Ovary (tissue), 9 donors: ENCODE data around the gene CABP2. TPM values are rescaled to one million over a fixed set of nuclear protein-coding genes. Genes with fewer than 3 reads are reported as not detected.
A peak's percentile ranks its signal among the peaks of the same experiment; 100 is the strongest.

Experiments
- DNase-seq, 5 donors: peaks; one replicate each; pipeline ENCODE4 v3.0.0-alpha.2; 2019 to 2020
- H3K27ac ChIP-seq, 2 donors: fragments of 200-600 bp; one replicate each; pipeline versions ENCODE4 v1.5.1 to v1.8.0; 2019 to 2022
- H3K27me3 ChIP-seq: fragments of 200-600 bp; one replicate; pipeline ENCODE4 v1.8.0; 2022
- H3K36me3 ChIP-seq: fragments of 200-600 bp; sonication (generic); one replicate; pipeline ENCODE4 v1.5.1; 2019
- H3K4me1 ChIP-seq: one replicate; pipeline ENCODE4 v1.8.1; 2013; ENCODE audit warnings: mild to moderate bottlenecking, moderate library complexity; ENCODE audit not compliant: insufficient read depth
- H3K4me3 ChIP-seq: fragments of 200-600 bp; sonication (generic); one replicate; pipeline ENCODE4 v1.5.1; 2017
- H3K9me3 ChIP-seq, 2 donors: fragments of 200-600 bp in 1 of 2; sonication (generic) in 1 of 2; one replicate each; pipeline versions ENCODE4 v1.5.1 to v1.8.1; 2013 to 2019; ENCODE audit warnings: mild to moderate bottlenecking in 1 of 2, moderate library complexity in 1 of 2
- EP300 ChIP-seq: sonication (generic); formaldehyde crosslinking; IDR thresholded peaks from one replicate; pipeline ENCODE4 v1.6.1; 2017; ENCODE audit warnings: antibody characterized with exemption
- POLR2A ChIP-seq: fragments of 450-650 bp; IDR thresholded peaks from one replicate; pipeline ENCODE4 v1.6.1; 2017; ENCODE audit warnings: antibody characterized with exemption, mild to moderate bottlenecking, moderate library complexity
- WGBS, 3 donors: extraction: QIAGEN DNeasy Blood & Tissue Kit in 1 of 3; methylation state at CpG; one replicate each; pipeline versions ENCODE4 v1.1.5 to v1.1.7; 2013 to 2017; 5-methylcytosine and 5-hydroxymethylcytosine counted together
- intact Hi-C, 4 donors: fragments of 100-400 bp; cut with DNase I; formaldehyde crosslinking; loops; one replicate each; pipeline versions ENCODE4 v1.11.0 to v1.15.1; 2022 to 2023
- polyA plus RNA-seq, 2 donors: library from polyadenylated mRNA; stranded (reverse); fragments of 200-250 nt in 1 of 2; fragments of 350-450 nt in 1 of 2; fragmentation: Illumina TruSeq in 1 of 2; extraction: RNeasy Lipid Tissue Mini Kit (QIAGEN cat#74804) in 1 of 2; gene quantifications; one replicate each; pipeline ENCODE4 v1.2.3, GENCODE V29; 2013 to 2014
- total RNA-seq, 7 donors: library from RNA; depleted of rRNA in 2 of 7; stranded (reverse); fragments of >200 nt in 2 of 7; fragmentation: NEBNext Ultra II Directional in 3 of 7; extraction: Animal tissue kit (Norgen Biotek cat#: 25700) in 3 of 7; gene quantifications; one replicate each; pipeline versions ENCODE4 v1.1.0 to v1.2.4, GENCODE V29; 2016 to 2023
- TF ChIP-seq, protein P1 (sequence below), 3 donors: fragments of 450-650 bp in 2 of 3; fragments of 200-600 bp in 1 of 3; IDR thresholded peaks; one replicate each; pipeline versions ENCODE4 v1.5.1 to v1.8.0; 2016 to 2022; ENCODE audit warnings: antibody characterized with exemption in 3 of 3, mild to moderate bottlenecking in 1 of 3
- donor health status: DM: no; HTN: no; CAD: no; lungs with moderate emphysema.
- donor health status: DM: no; HTN: no; CAD: no.
- donor health status: Bipolar disorder and iron deficiency.
- donor health status: DM: yes; HTN: yes; CAD: no.
- donor health status: DM: no; HTN: no; CAD: no.
- donor health status: DM: yes; HTN: yes; CAD: no.

CABP2 gene
- total and polyA plus RNA-seq, 9 donors = not detected

DNA sequence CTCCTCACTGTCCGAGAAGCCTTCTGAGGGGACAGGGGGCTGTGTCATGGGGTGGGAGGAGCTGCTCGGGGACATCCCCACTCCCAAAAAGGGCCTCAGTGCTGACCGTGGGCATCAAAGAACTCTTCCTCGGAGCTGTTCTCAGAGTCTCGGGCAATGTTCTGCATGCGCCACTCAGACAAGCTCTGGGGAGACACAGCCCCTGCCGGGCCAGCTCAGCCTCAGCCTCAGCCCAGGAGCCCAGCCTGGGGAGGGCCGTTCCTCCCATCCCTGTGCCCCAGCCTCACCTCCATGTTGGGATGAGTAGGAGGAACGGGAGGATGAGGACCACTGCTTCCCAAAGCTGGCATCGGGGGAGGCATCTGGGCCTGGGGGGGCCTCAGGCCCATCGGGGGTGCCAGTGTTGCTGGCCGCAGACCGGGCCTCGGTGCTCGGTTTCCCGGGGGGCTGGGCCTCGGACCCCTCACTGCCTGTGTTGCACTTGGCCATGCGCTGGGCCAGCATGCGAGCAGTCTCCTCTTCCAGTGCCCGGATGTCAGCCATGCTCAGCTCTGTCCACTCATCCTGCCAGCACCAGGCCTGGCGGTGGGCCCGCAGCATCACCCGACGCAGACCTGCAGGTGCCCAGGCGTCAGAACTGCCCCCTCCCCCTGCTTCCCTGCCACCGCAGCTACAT lies 23.3 kb downstream of the CABP2 start:
- no peak overlapping the region for H3K27ac ChIP-seq
- no peaks in the 10 kb centered on the region for H3K36me3 ChIP-seq
- no peaks in the 10 kb centered on the region for H3K9me3 ChIP-seq
- H3K27me3 ChIP-seq = no peaks in the 10 kb centered on the region
- 93 to 96% (median 94%) methylated on average over 23 to 26 of the region's 26 CpGs for WGBS, 3 donors
- peak in 1 of 5 donors; percentile 27 for DNase-seq
- TF ChIP-seq EP300 (no peak), POLR2A (no peak)
- TF ChIP-seq, protein P1, sequence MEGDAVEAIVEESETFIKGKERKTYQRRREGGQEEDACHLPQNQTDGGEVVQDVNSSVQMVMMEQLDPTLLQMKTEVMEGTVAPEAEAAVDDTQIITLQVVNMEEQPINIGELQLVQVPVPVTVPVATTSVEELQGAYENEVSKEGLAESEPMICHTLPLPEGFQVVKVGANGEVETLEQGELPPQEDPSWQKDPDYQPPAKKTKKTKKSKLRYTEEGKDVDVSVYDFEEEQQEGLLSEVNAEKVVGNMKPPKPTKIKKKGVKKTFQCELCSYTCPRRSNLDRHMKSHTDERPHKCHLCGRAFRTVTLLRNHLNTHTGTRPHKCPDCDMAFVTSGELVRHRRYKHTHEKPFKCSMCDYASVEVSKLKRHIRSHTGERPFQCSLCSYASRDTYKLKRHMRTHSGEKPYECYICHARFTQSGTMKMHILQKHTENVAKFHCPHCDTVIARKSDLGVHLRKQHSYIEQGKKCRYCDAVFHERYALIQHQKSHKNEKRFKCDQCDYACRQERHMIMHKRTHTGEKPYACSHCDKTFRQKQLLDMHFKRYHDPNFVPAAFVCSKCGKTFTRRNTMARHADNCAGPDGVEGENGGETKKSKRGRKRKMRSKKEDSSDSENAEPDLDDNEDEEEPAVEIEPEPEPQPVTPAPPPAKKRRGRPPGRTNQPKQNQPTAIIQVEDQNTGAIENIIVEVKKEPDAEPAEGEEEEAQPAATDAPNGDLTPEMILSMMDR (IDR thresholded peaks at IDR 0.05) = no peak
- intact Hi-C loops = loop anchor here in 3 of 4 donors (5.0 to 10.0 kb wide), 3 partner anchors 55 to 143 kb away; partner anchors contain the start of genes CORO1B (in 1 of the 3), PPP1CA (in 1 of the 3) and TBC1D10C (in 1 of the 3)
- H3K4me1 ChIP-seq = peaks cover 5% of the 10 kb centered on the region
- no peak overlapping the region for H3K4me3 ChIP-seq

DNA sequence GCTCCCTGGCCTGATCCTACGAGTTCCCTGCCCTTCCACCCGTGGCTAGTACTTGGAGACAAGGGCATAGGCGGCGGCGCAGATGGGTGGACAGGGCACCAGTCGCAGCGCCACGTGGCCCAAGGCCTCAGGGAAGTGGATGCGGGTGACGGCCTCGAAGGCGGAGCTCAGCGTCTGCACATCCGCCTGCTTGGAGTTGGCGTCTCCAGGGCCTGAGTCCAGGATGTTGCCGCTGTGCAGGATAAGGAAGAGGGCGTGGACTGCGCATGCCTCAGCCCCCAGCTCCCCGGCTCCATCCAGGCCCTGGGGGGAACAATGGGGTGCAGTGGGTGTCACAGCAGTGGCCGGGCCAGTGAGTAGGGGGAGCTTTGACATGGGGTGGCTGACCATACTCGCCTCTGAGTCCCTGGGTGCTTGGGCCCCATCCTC lies 24.7 kb downstream of the CABP2 start:
- intact Hi-C loops = no loop called here
- DNase-seq = no peak
- Histone ChIP-seq H3K27ac (no peak overlapping the region), H3K27me3 (no peaks in the 10 kb centered on the region), H3K4me1 (no peaks in the 10 kb centered on the region), H3K36me3 (no peaks in the 10 kb centered on the region), H3K4me3 (no peak overlapping the region), H3K9me3 (no peaks in the 10 kb centered on the region)
- TF ChIP-seq POLR2A (no peak), EP300 (no peak)
- TF ChIP-seq, protein P1 (IDR thresholded peaks at IDR 0.05) = no peak
- 85 to 91% (median 89%) methylated on average over 21 of the region's 21 CpGs for WGBS, 3 donors

DNA sequence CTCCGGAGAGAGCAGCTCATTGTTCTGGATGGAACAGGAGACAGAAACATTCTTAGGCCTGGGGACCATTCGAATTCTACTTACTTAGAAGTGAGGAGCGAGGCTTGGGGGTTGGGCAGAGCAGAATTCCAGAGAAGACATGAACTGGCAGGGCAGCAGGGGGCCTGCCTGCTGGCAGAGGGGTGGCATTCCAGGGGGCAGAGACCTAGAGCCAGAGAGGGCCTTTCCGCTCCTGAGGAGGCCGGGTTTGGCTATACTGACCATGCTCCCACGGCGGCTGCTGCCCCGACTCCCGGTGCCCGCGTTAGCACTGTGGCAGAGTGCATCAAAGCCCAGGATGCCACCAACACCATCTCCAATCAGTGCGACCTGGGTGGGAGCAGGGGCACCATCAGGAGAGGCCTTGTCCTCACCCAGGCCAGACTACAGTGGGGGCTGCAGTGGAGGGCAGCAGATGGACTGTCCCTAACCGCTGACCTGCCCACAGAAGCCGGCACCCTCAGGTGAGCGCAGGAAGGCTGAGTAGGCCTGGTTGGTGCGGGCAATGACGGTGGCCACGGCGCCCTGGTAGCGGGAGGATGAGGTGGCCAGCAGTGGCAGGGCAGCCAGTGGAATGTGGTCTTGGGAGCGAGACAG lies 25.5 kb downstream of the CABP2 start:
- Histone ChIP-seq H3K27ac (no peak overlapping the region), H3K36me3 (no peaks in the 10 kb centered on the region), H3K4me1 (no peaks in the 10 kb centered on the region), H3K9me3 (no peaks in the 10 kb centered on the region), H3K4me3 (no peak overlapping the region), H3K27me3 (no peaks in the 10 kb centered on the region)
- intact Hi-C loops = no loop called here
- WGBS, 3 donors = 92 to 93% (median 93%) methylated on average over 21 of the region's 21 CpGs
- TF ChIP-seq, protein P1 (IDR thresholded peaks at IDR 0.05) = no peak
- TF ChIP-seq EP300 = no peak
- TF ChIP-seq POLR2A = no peak
- no peak for DNase-seq

DNA sequence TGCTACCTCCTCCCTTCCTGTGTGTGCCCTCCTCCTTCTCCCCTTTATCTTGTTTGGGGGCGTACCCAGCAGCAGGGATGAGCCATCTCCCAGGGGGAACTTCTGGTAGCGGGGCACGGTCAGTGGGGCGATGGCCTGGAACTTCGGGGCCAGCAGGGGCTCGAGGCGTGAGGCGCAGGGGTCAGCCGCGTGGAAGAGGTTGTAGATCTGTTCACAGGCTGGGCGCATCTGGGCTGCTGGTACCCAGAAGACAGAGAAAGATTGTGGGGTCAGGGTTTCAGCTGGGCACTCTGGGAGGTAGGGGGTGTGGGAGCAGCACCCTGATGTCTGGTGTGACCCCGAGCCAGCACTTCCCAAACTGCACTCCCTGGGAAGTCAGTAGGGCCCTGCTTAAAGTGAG lies 27.1 kb downstream of the CABP2 start:
- intact Hi-C loops = no loop called here
- no peaks in the 10 kb centered on the region for H3K9me3 ChIP-seq
- no peaks in the 10 kb centered on the region for H3K27me3 ChIP-seq
- H3K4me3 ChIP-seq = no peak overlapping the region
- TF ChIP-seq, protein P1 (IDR thresholded peaks at IDR 0.05) = no peak
- TF ChIP-seq POLR2A = no peak
- no peak for TF ChIP-seq EP300
- no peak overlapping the region for H3K27ac ChIP-seq
- H3K4me1 ChIP-seq = no peaks in the 10 kb centered on the region
- no peaks in the 10 kb centered on the region for H3K36me3 ChIP-seq
- no peak for DNase-seq
- WGBS, 3 donors = 82 to 94% (median 87%) methylated on average over 12 of the region's 12 CpGs
